GM18508 (cell line): ENCODE results near the gene ABO.
"Not testable (repeated sequence)": the region's sequence is repeated elsewhere in the genome, so short reads cannot be mapped to it uniquely, and the experiment has no call there.

Experiments used
- ATAC-seq: cut with Tn5 transposase; IDR thresholded peaks from one replicate; pipeline ENCODE4 v1.9.1; 2021; ENCODE audit warnings: moderate number of reproducible peaks; ENCODE audit not compliant: insufficient read depth, unreplicated experiment

The ABO gene

GRCh38 chr9:133208171-133208879 is 66.7 kb downstream of the ABO start:
- not testable (repeated sequence) for ATAC-seq

GRCh38 chr9:133207540-133208170 is 67.3 kb downstream of the ABO start:
- ATAC-seq = no peak

- ATAC-seq = no peak
Measured at GRCh38 chr9:133207021-133207531, 67.9 kb downstream of the ABO start.

GRCh38 chr9:133205996-133206931 is 68.7 kb downstream of the ABO start:
- ATAC-seq = no peak

- not testable (repeated sequence) for ATAC-seq
Measured at GRCh38 chr9:133205481-133205887, 69.5 kb downstream of the ABO start.
